Neutrophil (primary cell): ENCODE data around the gene EP400.

Experiments used
- H3K27ac ChIP-seq: fragments of 200-600 bp; sonication (generic); 2 replicates; pipeline ENCODE4 v1.5.1; 2016; ENCODE audit warnings: mild to moderate bottlenecking, moderate library complexity
- H3K27me3 ChIP-seq: fragments of 200-600 bp; sonication (generic); 2 replicates; pipeline ENCODE4 v1.6.0; 2016; ENCODE audit warnings: mild to moderate bottlenecking
- H3K36me3 ChIP-seq: fragments of 200-600 bp; sonication (generic); 2 replicates; pipeline ENCODE4 v1.5.1; 2017
- H3K4me1 ChIP-seq, 2 experiments: fragments of 200-600 bp in 1 of 2; sonication (generic) in 1 of 2; 1 replicate in 1 of 2; 2 replicates in 1 of 2; pipeline versions ENCODE4 v1.5.1 to v1.6.1; 2013 to 2016; ENCODE audit warnings: low read depth in 1 of 2, low read length in 1 of 2, mild to moderate bottlenecking in 1 of 2, moderate library complexity in 1 of 2; ENCODE audit not compliant: control insufficient read depth in 1 of 2, insufficient read depth in 1 of 2
- H3K4me3 ChIP-seq, 2 experiments: fragments of 200-600 bp in 1 of 2; sonication (generic) in 1 of 2; 1 replicate in 1 of 2; 2 replicates in 1 of 2; pipeline ENCODE4 v1.5.1; 2013 to 2016; ENCODE audit warnings: low read depth in 1 of 2, low read length in 1 of 2, mild to moderate bottlenecking in 1 of 2, moderate library complexity in 1 of 2
- H3K9me3 ChIP-seq: fragments of 200-600 bp; sonication (generic); 2 replicates; pipeline ENCODE4 v1.5.1; 2016
- CTCF ChIP-seq: fragments of 200-600 bp; sonication (generic); IDR thresholded peaks from 2 replicates; pipeline ENCODE4 v1.5.1; 2016; ENCODE audit warnings: antibody characterized with exemption

EP400 gene

DNA sequence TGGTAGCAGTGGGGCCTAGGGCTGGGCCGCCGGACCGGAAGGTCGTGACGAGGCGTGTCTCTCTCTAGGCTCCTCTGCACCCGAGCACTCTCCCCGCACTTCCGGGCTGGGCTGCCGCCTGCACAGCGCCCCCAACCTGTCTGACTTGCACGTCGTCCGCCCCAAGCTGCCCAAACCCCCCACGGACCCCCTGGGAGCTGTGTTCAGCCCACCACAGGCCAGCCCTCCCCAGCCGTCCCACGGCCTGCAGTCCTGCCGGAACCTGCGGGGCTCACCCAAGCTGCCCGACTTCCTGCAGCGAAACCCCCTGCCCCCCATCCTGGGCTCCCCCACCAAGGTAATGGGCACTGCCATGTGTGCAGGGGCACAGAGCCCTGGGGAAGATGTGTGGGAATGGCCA, 33.9 kb upstream of the EP400 start:
- Histone ChIP-seq H3K36me3 (peaks cover 100% of the 10 kb centered on the region), H3K4me1 (no peaks in the 10 kb centered on the region), H3K9me3 (no peaks in the 10 kb centered on the region), H3K27ac (no peak overlapping the region), H3K4me3 (no peak overlapping the region), H3K27me3 (no peaks in the 10 kb centered on the region)
- TF ChIP-seq CTCF, result no peak

GRCh38 chr12:131916306-131917138, 33.2 kb upstream of the EP400 start:
- Histone ChIP-seq H3K4me1 (no peaks in the 10 kb centered on the region), H3K27ac (no peak overlapping the region), H3K4me3 (no peak overlapping the region), H3K9me3 (no peaks in the 10 kb centered on the region), H3K36me3 (peaks cover 100% of the 10 kb centered on the region), H3K27me3 (no peaks in the 10 kb centered on the region)
- no peak for TF ChIP-seq CTCF

- Histone ChIP-seq H3K9me3 (no peaks in the 10 kb centered on the region), H3K27ac (no peak overlapping the region), H3K36me3 (peaks cover 100% of the 10 kb centered on the region), H3K4me1 (no peaks in the 10 kb centered on the region), H3K27me3 (no peaks in the 10 kb centered on the region), H3K4me3 (no peak overlapping the region)
- TF ChIP-seq CTCF, result no peak
These were observed 32.5 kb upstream of the EP400 start for GRCh38 chr12:131917139-131917710.

DNA sequence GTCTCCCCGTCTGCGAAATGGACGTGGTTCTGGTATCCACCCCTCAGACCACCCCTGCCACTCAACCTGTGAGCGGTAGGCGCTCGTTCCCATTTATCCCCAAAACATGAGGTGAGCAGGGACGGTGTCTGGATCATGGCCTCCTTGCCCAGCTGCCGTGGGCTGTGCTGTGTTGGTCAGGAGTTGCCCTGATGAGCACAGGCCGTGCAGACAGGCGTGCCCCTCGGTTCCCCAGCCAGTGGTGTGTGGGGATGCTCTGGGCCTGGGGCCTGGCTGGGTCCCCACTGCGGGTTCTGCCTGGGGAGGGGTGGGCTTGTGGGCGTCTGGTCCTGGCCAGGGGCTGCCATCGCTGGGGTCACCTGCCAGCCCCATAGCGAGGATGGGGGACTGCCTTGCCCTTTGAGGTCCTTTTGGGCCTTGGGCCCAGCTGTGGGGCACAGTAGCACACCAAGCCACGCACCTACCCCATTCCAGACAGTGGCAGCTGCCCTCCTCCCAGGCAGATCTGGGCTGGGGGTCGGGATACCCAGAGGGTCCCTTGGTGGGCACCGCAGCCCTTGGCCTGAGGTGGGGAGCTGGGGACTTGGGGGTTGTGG, 31.9 kb upstream of the EP400 start:
- H3K9me3 ChIP-seq, result no peaks in the 10 kb centered on the region

More for the DNA sequence above, 31.9 kb upstream of the EP400 start:
- H3K4me3 ChIP-seq, result no peak overlapping the region
- H3K27me3 ChIP-seq, result no peaks in the 10 kb centered on the region
- TF ChIP-seq CTCF, result no peak
- no peak overlapping the region for H3K27ac ChIP-seq
- H3K36me3 ChIP-seq, result peaks cover 100% of the 10 kb centered on the region
- no peaks in the 10 kb centered on the region for H3K4me1 ChIP-seq
